Measurements from ENCODE around the gene TMEM31.

The TMEM31 gene

GRCh38 chrX:103710609-103711008 lies at the start of gene TMEM31:
Gene TMEM31 (plus strand): TSS chrX:103710909. CDS start chrX:103712259, 1,350 bp downstream.
- DNase-seq (ENCODE audit: low read depth in 2 of 2): no peak
- H3K4me3 ChIP-seq (replicated peaks in 1 of 2; ENCODE audit: low read depth in 2 of 2, low read length in 2 of 2): no peak within 1 kb of the TSS
- TF ChIP-seq CTCF (IDR thresholded peaks at IDR 0.05; ENCODE audit: low read depth, low read length): no peak

- no peak for DNase-seq (ENCODE audit: low read depth in 2 of 2)
- no peak overlapping the region for H3K4me3 ChIP-seq (replicated peaks in 1 of 2; ENCODE audit: low read depth in 2 of 2, low read length in 2 of 2)
- TF ChIP-seq CTCF (IDR thresholded peaks at IDR 0.05; ENCODE audit: low read depth, low read length): no peak
Measured at GRCh38 chrX:103663981-103664762, 46.5 kb upstream of the TMEM31 start.

GRCh38 chrX:103666202-103667107 lies 44.3 kb upstream of the TMEM31 start:
- no peak overlapping the region for H3K4me3 ChIP-seq (replicated peaks in 1 of 2; ENCODE audit: low read depth in 2 of 2, low read length in 2 of 2)
- no peak for DNase-seq (ENCODE audit: low read depth in 2 of 2)
- no peak for TF ChIP-seq CTCF (IDR thresholded peaks at IDR 0.05; ENCODE audit: low read depth, low read length)

GRCh38 chrX:103669745-103670144 lies 41.0 kb upstream of the TMEM31 start:
- no peak for TF ChIP-seq CTCF (IDR thresholded peaks at IDR 0.05; ENCODE audit: low read depth, low read length)
- no peak for DNase-seq (ENCODE audit: low read depth in 2 of 2)

GRCh38 chrX:103674531-103675454 lies 35.9 kb upstream of the TMEM31 start:
- H3K4me3 ChIP-seq (replicated peaks in 1 of 2; ENCODE audit: low read depth in 2 of 2, low read length in 2 of 2): no peak overlapping the region
- TF ChIP-seq CTCF (IDR thresholded peaks at IDR 0.05; ENCODE audit: low read depth, low read length): no peak
- DNase-seq (ENCODE audit: low read depth in 2 of 2): no peak

More at GRCh38 chrX:103669745-103670144, 41.0 kb upstream of the TMEM31 start:
- H3K4me3 ChIP-seq (replicated peaks in 1 of 2; ENCODE audit: low read depth in 2 of 2, low read length in 2 of 2): no peak overlapping the region
